GM18508 (cell line): ENCODE data around the gene BMP2.

ENCODE experiments used
- ATAC-seq: cut with Tn5 transposase; IDR thresholded peaks from one replicate; pipeline ENCODE4 v1.9.1; 2021; ENCODE audit warnings: moderate number of reproducible peaks; ENCODE audit not compliant: insufficient read depth, unreplicated experiment

The BMP2 gene

GRCh38 chr20:6767126-6767535 is 355 bp upstream of the BMP2 start:
- ATAC-seq: no peak

GRCh38 chr20:6768228-6769140 is 998 bp downstream of the BMP2 start:
- ATAC-seq: no peak

GRCh38 chr20:6769903-6770785 is 2.7 kb downstream of the BMP2 start:
- ATAC-seq: no peak

DNA sequence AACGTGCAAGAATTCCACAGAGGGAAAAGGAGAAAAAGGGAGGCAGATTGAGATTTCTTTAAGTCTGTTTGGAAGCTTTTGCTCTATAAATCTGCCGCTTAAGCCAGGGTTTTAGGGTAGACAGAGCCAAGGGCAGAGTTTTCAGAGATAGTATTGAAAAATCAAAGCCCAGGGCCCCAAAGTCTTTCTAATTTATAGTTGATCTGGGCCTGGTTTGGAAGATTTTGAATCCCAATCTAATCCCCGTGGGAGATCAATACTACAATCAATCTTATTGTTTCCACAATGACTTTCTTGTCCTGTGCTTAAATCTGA is 3.3 kb downstream of the BMP2 start:
- ATAC-seq: no peak

- no peak for ATAC-seq
Observed at GRCh38 chr20:6780433-6781190, 13.1 kb downstream of the BMP2 start.

GRCh38 chr20:6783752-6784151 is 16.3 kb downstream of the BMP2 start:
- no peak for ATAC-seq

DNA sequence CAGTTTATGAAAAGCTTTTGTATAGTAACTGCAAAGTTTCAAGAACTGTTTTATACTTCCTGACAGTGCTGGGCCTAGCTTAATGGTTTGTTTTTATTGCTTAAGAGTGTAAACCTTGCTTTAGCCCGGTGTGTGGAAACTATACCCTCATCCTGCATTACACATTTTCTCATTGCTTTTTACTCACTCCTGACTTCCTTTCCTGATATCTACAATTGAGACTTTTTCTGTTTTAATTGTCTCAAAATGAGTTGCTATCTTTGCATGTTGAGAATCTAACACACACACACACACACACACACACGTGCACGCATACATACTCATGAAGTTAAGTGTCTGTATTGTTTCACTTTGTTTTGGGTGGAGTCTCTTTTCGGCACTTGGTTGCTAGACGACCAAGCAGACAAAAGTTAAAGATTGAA is 16.7 kb downstream of the BMP2 start:
- ATAC-seq: no peak

GRCh38 chr20:6784767-6785166 is 17.3 kb downstream of the BMP2 start:
- ATAC-seq: no peak

DNA sequence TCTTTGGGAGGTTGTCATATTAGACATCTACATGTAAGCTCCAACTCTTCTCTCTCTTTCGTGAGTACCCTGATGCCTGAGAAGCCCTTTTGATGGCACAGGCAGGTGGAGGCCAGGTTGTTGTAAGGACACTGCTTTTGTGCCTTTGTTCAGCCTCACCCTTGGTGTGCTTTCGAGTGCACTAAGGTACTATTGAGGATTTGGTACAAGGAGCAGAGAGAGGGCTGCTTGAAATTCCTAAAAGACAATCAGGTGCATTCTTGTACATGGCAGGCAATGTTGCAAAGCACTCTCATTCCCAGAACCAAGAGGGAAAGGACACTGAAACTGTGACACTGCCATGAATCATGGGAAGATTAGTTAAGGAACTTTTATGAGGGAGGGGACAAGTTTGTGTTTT is 19.1 kb downstream of the BMP2 start:
- ATAC-seq: no peak

DNA sequence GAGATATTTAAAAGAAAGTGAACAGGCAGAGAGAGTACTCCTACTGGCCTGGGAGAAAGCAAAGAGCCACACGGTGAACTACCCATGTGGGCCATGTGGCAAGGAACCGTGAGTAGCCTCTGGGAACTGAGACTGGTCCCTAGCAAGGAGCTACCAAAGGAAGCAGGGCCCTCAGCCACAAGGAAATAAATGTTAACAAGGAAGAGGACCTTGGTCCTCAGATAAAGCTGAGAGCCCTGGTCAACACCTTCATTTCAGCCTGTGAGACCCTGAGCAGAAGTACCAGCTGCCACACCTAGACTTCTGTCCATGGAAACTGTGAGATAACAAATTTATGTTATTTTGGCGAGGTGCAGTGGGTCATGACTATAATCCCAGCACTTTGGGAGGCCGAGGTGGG is 25.3 kb downstream of the BMP2 start:
- ATAC-seq: no peak

DNA sequence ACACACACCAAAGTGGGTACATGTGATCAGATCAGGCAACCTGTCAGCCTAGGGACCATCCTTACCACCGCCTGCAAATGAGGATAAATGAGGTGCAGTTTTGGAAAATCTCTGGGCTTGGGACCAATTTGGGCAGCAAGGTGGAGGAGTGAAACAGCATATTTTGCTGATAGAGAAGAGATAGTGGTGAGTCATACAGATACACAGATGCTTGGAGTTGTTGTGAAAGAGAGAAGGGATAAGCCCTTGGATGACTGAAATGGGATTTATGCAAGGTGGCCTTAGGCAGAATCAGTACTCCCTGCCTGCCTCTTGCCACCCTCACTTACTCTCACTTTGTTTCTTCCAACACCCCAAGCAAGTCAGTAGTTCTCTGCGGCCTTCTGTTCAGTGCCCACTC is 34.7 kb downstream of the BMP2 start:
- ATAC-seq: no peak

GRCh38 chr20:6806275-6806674 is 38.8 kb downstream of the BMP2 start:
- ATAC-seq: no peak

DNA sequence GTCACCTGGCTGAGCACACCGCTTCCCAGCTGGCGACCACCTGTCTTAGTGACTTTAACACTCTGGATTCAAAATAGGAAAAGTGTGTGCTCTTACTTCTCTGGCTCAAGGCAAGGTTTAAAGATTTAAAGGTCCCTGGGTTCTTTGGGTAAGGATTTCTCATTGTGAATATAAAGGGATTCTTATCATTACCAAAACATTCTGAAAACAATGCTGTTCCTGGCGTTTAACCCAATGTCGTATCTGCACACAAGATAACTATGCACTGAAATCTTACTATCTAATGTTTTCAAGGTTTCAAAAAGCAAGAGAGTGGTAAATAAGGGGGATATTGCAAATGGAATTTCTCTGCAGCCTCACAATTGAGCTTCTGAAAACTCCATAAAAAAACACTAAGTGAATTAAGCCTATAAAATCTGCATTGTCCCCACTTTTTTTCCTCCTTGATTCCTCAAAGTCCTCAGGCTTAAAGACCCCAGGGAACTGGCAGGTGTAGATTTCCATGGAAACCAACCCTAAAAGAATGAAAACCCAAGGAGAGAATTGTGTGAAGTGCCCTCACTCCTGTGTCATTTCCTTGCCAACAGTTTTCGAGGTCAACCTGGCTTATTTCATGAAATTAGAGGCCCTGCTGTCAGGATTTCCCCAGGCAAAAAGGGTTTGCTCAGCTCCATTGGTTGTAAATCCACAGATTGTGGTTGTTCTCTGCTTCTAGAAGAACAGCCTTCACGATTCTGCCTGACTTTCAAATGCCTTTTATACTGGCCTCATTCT is 44.0 kb downstream of the BMP2 start:
- no peak for ATAC-seq

DNA sequence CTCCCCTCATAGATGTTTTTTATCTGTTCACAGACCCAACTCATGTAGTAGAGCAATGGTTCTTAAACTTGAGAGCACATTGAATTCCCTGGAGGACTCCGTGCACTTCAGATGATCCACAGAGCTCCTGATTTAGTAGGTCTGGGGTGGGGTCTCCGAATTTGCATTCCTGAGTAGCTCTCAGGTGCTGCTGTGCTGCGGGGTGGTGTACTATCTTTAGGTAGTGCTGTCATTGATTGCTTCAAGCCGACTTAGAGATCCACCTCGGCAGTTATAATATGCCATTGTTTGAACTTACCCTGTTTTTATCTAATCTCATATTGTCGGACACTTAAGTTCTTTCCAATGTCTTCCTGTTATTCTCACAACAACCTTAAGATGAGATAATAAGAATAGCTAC is 45.0 kb downstream of the BMP2 start:
- ATAC-seq: no peak

- ATAC-seq: no peak
Observed at GRCh38 chr20:6814945-6815344, 47.5 kb downstream of the BMP2 start.

DNA sequence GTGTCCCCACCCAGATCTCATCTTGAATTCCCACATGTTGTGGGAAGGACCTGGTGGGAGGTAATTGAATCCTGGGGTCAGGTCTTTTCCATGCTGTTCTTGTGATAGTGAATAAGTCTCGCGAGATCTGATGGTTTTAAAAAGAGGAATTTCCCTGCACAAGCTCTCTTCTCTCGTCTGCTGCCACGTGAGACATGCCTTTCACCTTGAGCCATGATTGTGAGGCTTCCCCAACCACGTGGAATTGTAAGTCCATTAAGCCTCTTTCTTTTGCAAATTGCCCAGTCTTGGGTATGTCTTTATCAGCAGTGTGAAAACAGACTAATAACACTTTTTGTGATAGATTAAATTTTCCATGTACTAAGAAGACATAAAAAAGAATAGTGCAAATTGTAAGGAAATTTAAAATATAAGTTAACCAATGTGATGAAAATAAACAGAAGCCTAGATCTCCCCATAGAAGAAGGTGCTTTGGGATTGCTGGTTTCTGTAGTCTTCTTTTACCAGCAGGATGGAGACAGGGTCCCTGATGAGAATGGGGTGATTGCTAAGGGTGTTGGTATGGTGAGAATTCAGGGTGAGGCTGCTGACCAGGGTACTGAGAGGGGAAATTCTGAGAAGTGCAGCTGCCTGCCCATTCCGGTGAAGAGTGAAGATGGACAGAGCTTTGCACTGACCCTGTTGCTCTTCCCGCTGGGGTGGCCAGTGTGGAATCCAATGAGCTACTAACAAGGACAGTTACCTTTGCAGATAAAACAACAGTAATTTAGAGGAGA is 50.7 kb downstream of the BMP2 start:
- no peak for ATAC-seq

DNA sequence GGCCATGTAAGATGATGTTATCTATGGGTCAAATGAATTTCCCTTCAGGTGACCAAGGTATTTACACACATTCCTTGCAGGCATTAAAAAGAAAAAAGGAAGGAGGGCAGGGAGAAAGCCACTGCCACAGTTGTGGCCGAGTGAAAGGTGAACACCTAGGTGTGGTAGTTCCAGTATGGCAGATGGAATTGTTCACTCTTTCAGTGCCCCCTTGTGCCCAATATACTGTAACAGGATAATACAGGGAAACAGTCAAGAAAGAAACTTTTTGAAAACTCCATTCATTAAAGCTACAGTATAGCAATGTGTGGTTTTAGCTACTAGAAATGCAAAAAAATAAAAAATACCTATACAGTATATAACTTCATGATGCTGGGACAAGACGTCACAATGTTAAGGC is 52.1 kb downstream of the BMP2 start:
- ATAC-seq: no peak

GRCh38 chr20:6824401-6824800 is 56.9 kb downstream of the BMP2 start:
- no peak for ATAC-seq

- no peak for ATAC-seq
Observed at GRCh38 chr20:6827472-6827871, 60.0 kb downstream of the BMP2 start.
